SU-DHL-6 (cell line): ENCODE measurements around the gene SBK3.

ENCODE experiments used
- H2AFZ ChIP-seq: fragments of 200-600 bp; sonication (generic); 2 replicates; pipeline ENCODE4 v1.6.1; 2014; ENCODE audit warnings: low read depth, mild to moderate bottlenecking, moderate library complexity, mixed read lengths, antibody characterized with exemption, low read length; ENCODE audit not compliant: severe bottlenecking
- H3F3A ChIP-seq: fragments of 200-600 bp; shearing (Covaris generic); 2 replicates; pipeline ENCODE4 v1.6.0; 2016; ENCODE audit warnings: antibody characterized with exemption, mild to moderate bottlenecking; ENCODE audit not compliant: insufficient read depth
- H3K27ac ChIP-seq: fragments of 200-600 bp; sonication (generic); 2 replicates; pipeline ENCODE4 v1.5.1; 2016; ENCODE audit warnings: low read depth, mild to moderate bottlenecking, low read length, moderate library complexity, mixed read lengths
- H3K27me3 ChIP-seq: fragments of 200-600 bp; sonication (generic), shearing (Covaris generic); 2 replicates; pipeline ENCODE4 v1.6.0; 2014; ENCODE audit warnings: mild to moderate bottlenecking, low read length
- H3K36me3 ChIP-seq: fragments of 200-600 bp; sonication (generic); 2 replicates; pipeline ENCODE4 v1.6.1; 2014; ENCODE audit warnings: mild to moderate bottlenecking, low read length, mixed read lengths
- H3K4me2 ChIP-seq: fragments of 300-600, 200-600 bp; shearing (Covaris generic), sonication (generic); 2 replicates; pipeline ENCODE4 v1.6.0; 2014; ENCODE audit warnings: low read length, low read depth, mild to moderate bottlenecking; ENCODE audit not compliant: poor library complexity, severe bottlenecking
- H3K4me3 ChIP-seq: fragments of 200-600 bp; sonication (generic); 2 replicates; pipeline ENCODE4 v1.5.1; 2014; ENCODE audit warnings: antibody characterized with exemption, low read length, mild to moderate bottlenecking, mixed read lengths; ENCODE audit not compliant: insufficient read depth, poor library complexity, severe bottlenecking
- H3K79me2 ChIP-seq: fragments of 200-600 bp; sonication (generic); 2 replicates; pipeline ENCODE4 v1.6.1; 2014; ENCODE audit warnings: mild to moderate bottlenecking, low read length, moderate library complexity; ENCODE audit not compliant: insufficient read depth
- H3K9ac ChIP-seq: fragments of 200-600 bp; sonication (generic); 2 replicates; pipeline ENCODE4 v1.7.0; 2014; ENCODE audit warnings: mild to moderate bottlenecking, low read length
- H3K9me2 ChIP-seq: fragments of 200-600 bp; sonication (generic); replicated peaks from 2 replicates; pipeline ENCODE4 v1.6.1; 2014; ENCODE audit warnings: low read length; ENCODE audit not compliant: insufficient read depth
- H3K9me3 ChIP-seq: fragments of 200-600 bp; sonication (generic); 2 replicates; pipeline ENCODE4 v1.6.1; 2014; ENCODE audit warnings: low read length, mixed read lengths; ENCODE audit not compliant: insufficient read depth
- H4K20me1 ChIP-seq: fragments of 200-600 bp; sonication (generic); 2 replicates; pipeline ENCODE4 v1.6.1; 2014; ENCODE audit warnings: low read depth, mild to moderate bottlenecking, antibody characterized with exemption, low read length, moderate library complexity, mixed read lengths
- CTCF ChIP-seq: fragments of 200-600 bp; sonication (generic); IDR thresholded peaks from one replicate; pipeline ENCODE4 v1.5.1; 2017; ENCODE audit warnings: antibody characterized with exemption, mild to moderate bottlenecking, low read length, moderate library complexity; ENCODE audit not compliant: insufficient read depth, poor library complexity, severe bottlenecking
- EZH2phosphoT487 ChIP-seq: fragments of 200-600 bp; sonication (generic), shearing (Covaris generic); conservative IDR thresholded peaks from 2 replicates; pipeline ENCODE4 v1.6.1; 2018; ENCODE audit warnings: mild to moderate bottlenecking, antibody characterized with exemption, low read length, moderate library complexity, mixed read lengths

The SBK3 gene

GRCh38 chr19:55549500-55550320 lies 4.4 kb upstream of the SBK3 start:
- Histone ChIP-seq H3K4me3 (no peak overlapping the region), H4K20me1 (no peaks in the 10 kb centered on the region), H3K27me3 (no peaks in the 10 kb centered on the region), H3K79me2 (no peaks in the 10 kb centered on the region), H2AFZ (no peak overlapping the region), H3K9ac (no peak overlapping the region), H3F3A (no peaks in the 10 kb centered on the region), H3K9me3 (no peaks in the 10 kb centered on the region), H3K27ac (no peak overlapping the region), H3K9me2 (no peaks in the 10 kb centered on the region), H3K36me3 (no peaks in the 10 kb centered on the region), H3K4me2 (no peak overlapping the region)
- no peak for TF ChIP-seq CTCF
- no peak for TF ChIP-seq EZH2phosphoT487

GRCh38 chr19:55546822-55547614 lies 1.7 kb upstream of the SBK3 start:
- Histone ChIP-seq H3K9me2 (no peaks in the 10 kb centered on the region), H2AFZ (no peak overlapping the region), H3K27ac (no peak overlapping the region), H3K9ac (no peak overlapping the region), H3K36me3 (no peaks in the 10 kb centered on the region), H3K27me3 (no peaks in the 10 kb centered on the region), H3K9me3 (no peaks in the 10 kb centered on the region), H3K4me2 (no peak overlapping the region), H3K79me2 (no peaks in the 10 kb centered on the region), H4K20me1 (no peaks in the 10 kb centered on the region), H3K4me3 (no peak overlapping the region), H3F3A (no peaks in the 10 kb centered on the region)
- TF ChIP-seq EZH2phosphoT487 (no peak), CTCF (no peak)

GRCh38 chr19:55546011-55546410 lies 668 bp upstream of the SBK3 start:
- Histone ChIP-seq H3K4me2 (no peak overlapping the region), H3K9ac (no peak overlapping the region), H3K27me3 (no peaks in the 10 kb centered on the region), H3K9me2 (no peaks in the 10 kb centered on the region), H2AFZ (no peak overlapping the region), H3K36me3 (no peaks in the 10 kb centered on the region), H4K20me1 (no peaks in the 10 kb centered on the region), H3K4me3 (no peak overlapping the region), H3F3A (no peaks in the 10 kb centered on the region), H3K9me3 (no peaks in the 10 kb centered on the region), H3K27ac (no peak overlapping the region), H3K79me2 (no peaks in the 10 kb centered on the region)
- TF ChIP-seq EZH2phosphoT487 (no peak), CTCF (no peak)
